ENCODE measurements around the gene H1-8.

H1-8 gene

GRCh38 chr3:129556358-129556695 lies 13.4 kb downstream of the H1-8 start:
- no peak for DNase-seq (ENCODE audit: low read depth, low spot score)

DNA sequence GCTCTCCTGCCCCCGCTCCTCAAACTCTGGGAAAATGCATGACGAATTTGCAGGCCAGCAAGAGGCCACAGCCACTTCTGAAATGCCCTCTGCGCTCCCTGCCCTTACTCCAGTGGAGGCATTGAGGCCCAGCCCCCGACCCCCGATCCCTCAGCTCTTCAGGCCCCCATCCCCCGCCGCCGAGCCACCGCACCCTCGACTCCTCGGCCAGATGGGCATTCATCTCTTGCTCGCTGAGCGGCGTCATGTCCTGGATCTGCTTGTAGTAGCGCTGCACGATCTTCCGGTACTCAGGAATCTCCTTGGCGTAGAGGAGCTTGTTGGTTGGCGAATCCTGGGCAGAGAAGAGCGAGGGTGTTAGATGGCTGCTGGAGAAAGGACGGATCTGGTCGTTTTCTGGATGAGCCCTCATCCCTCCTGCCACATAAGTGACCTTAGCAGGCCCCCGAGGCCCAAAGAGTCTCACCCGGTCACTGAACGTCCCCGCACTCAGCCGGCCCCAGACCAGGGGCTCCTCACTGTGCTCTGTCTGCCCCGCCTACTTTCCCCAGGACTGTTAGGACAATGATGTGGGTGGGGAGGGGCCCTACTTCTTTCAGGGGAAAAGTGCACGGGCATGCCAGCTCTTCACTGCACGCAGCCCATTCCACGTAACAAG lies 14.0 kb downstream of the H1-8 start:
- DNase-seq (ENCODE audit: low read depth, low spot score) = no peak

DNA sequence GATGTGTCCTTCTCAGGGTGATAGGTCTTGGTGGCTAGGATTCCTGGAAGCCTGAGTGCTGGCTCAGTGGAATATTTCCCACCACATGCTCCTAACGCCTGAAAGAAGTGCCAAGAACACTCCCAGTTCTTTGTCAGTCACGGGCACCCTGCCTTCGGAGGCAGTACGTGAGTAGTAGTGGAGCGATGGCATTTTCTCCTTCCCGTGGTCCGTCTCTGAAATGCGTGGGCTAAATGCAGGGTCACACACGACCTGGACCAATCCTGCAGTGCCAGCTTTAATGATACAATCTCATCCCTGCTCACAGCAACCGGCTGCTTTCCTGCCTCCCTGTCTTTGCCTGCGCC lies 14.5 kb downstream of the H1-8 start:
- no peak for DNase-seq (ENCODE audit: low read depth, low spot score)

DNA sequence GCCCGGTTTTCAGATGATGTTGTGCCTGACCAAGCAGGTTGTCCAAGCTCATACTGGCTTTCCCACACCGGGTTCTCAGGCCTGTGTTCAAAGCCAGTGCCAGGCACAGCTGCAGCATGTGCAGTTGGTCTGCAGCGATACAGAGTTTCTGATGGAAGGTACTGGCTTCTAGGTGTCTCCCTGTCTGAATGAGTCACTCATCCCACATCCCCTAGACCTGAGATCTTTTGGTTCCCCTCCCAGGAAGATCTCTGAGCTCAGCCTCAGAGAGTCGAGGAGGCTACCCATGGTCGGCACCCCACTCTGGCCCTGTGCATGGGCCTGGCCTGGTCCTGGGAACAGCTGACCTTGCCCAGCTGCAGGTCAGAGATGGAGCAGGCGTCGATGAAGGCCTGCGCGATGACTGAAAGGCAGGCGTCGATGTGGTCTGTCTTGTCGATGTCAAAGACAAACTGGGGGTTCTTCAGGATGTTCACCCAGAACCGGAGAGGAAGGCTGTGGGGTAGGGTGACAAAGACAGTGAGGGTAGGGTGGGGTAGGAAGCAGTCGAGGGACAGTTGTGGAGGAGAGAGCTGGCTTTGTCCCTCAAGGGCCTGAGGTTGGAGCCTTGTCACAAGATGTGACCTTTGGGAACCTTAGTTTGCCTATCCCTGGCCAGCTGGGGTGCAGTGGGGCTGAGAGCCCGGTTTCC lies 15.3 kb downstream of the H1-8 start:
- no peak for DNase-seq (ENCODE audit: low read depth, low spot score)

DNA sequence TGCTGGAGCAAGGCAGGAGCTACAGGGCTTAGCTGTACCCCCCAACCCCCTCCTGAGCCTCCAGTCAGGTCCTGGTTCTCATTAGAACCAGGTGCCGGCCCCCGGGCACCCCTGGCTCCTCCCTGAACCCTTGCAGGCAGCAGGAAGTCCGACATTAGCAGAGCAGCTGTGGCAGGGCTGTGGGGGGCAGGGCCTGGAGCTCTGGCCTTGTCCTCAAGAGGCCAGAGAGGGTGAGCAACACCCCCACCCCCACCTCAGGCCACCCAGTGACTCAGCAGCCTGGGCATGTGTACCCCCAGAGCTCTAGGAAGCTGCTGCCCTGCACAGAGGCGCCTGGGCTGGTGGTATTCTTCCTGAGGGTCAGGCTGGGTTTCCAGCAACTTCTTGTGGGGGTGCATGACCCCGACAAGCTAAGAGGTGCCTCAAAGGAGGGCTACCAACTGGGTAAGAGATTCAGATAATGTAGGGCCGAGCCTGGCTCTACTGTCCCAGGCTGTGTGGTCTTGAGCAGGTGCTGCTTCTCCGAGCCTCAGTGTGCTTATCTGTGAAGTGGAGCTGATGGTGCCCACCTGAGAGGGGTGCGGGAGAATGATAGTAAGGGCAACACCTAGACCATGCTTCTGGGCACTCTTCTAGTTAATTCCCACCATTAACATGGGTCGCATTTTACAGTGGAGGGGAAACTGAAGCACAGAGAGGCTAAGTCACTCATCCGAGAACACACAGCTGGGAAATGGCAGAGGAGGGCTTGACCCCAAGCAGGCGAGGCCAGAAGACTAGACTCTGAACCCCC lies 16.0 kb downstream of the H1-8 start:
- DNase-seq (ENCODE audit: low read depth, low spot score) = no peak

GRCh38 chr3:129559565-129560079 lies 16.6 kb downstream of the H1-8 start:
- no peak for DNase-seq (ENCODE audit: low read depth, low spot score)

- no peak for DNase-seq (ENCODE audit: low read depth, low spot score)
Observed at GRCh38 chr3:129560269-129560787, 17.4 kb downstream of the H1-8 start.

GRCh38 chr3:129560911-129561594 lies 18.1 kb downstream of the H1-8 start:
- no peak for DNase-seq (ENCODE audit: low read depth, low spot score)

- no peak for DNase-seq (ENCODE audit: low read depth, low spot score)
Observed at GRCh38 chr3:129561619-129562248, 18.8 kb downstream of the H1-8 start.

GRCh38 chr3:129562803-129563202 lies 19.8 kb downstream of the H1-8 start:
- DNase-seq (ENCODE audit: low read depth, low spot score) = no peak

DNA sequence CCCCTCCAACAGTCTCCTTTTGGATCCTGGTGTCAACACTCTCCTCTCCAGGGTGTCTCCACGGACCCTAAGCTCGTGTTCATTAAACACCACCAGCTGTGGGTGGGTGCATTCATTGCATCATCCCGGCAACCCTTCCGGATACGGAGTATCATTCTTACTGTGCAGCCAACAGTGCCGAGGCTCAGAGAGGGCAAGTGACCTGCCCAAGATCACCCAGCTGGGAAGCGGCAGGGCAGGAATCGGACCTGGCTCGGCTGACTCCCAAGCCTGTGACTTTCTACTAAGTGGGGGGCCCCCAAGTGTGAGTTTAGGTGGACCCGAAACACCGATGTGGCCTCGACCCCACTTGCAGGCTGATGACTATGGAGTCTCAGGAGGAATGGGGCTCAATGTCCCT lies 20.4 kb downstream of the H1-8 start:
- DNase-seq (ENCODE audit: low read depth, low spot score) = no peak

GRCh38 chr3:129563850-129564535 lies 21.0 kb downstream of the H1-8 start:
- no peak for DNase-seq (ENCODE audit: low read depth, low spot score)

DNA sequence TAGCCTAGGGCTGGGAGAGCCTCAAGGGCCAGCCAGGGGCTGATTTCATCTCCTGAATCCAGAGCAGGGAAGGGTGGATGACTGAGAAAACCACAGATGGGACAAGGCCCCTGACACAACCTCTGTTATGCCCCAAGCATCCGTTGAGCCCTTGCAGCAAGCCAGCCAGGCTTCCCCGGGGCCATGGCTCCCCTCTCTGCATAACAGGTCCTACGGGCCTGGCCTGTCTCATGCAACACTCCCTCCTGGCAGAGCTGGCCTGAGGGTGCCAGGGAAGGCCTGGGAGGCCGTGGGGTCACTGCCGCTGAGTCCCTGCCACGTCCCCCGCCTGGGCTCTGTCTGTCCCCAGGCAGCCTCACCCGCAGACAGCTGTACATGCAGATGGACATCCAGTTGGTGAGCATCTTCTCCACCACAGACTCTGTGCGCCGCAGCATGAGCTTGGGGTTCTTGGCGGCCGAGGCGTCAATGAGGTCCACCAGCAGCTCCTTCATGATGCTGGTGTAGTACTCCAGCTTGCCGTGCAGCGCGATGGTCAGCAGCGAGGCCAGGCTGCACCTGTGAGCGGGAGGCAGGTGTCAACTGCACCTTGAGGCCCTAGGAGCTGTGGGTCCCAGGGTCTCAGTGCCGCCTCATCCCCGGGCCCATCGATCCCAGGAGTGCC lies 22.1 kb downstream of the H1-8 start:
- no peak for DNase-seq (ENCODE audit: low read depth, low spot score)

GRCh38 chr3:129565902-129566301 lies 22.9 kb downstream of the H1-8 start:
- DNase-seq (ENCODE audit: low read depth, low spot score) = no peak

DNA sequence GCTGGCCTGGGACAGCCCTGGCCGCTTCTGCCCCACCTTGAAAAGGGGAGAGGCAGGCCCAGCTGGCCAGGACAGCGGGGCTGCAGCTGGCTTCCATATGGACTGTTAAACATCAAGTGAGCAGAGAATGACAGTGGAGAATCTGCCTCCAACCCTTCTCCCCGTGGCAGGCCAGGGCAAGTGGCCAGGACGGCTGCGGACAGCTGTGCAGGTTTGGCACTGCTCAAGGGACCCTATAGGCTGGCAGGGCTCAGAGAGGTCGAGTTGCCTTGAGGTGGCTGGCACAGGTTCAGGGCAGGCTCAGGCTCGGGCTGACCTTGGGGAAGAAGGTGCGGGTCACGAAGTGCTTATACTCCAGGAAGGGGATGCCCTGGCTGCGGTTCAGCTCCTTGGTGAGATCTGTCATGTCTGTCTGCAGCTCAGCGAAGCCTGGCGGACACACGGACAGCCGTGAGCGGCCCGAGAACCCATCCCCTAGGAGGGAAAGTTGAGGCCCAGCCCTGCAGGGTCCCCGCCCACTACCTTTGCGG lies 24.3 kb downstream of the H1-8 start:
- DNase-seq (ENCODE audit: low read depth, low spot score) = no peak

DNA sequence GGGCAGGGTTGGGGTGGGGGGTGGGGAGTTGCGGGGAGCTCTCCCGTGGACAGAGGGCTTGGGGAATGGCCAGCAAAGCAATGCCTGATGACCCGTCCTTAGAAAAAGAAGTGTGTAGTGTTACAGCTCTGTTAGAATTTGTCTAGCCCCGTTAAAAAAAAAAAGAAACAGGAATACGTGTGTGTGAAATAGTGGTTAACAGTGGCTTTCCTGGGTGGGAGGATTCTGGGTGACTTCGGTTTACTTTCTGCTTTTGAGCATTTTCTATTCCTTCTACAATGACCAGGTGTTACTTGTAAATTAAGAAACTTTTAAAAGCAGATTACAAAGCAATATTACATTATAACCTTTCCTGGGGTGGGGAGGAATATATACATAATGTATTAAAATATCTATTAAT lies 25.0 kb downstream of the H1-8 start:
- no peak for DNase-seq (ENCODE audit: low read depth, low spot score)

DNA sequence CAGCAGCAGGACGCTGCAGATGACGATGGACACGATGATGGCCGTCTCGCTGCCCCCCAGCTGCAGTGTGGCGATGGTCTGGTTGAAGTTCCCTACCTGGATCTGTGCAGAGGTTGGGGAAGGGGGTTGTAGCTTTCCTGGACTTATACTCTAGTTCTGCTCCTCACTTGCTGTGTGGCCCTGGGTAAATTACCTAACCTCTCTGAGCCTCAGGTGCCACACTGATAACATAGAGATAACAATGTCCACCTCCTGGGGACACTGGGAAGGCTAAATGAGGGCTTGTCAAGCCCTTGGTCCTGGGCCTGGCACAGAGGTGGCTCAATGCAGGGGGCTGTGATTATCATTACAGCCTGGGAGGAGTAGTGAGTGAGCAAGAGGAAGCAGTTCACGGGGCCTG lies 26.9 kb downstream of the H1-8 start:
- no peak for DNase-seq (ENCODE audit: low read depth, low spot score)

- DNase-seq (ENCODE audit: low read depth, low spot score) = no peak
Observed at GRCh38 chr3:129571605-129572547, 28.9 kb downstream of the H1-8 start.

DNA sequence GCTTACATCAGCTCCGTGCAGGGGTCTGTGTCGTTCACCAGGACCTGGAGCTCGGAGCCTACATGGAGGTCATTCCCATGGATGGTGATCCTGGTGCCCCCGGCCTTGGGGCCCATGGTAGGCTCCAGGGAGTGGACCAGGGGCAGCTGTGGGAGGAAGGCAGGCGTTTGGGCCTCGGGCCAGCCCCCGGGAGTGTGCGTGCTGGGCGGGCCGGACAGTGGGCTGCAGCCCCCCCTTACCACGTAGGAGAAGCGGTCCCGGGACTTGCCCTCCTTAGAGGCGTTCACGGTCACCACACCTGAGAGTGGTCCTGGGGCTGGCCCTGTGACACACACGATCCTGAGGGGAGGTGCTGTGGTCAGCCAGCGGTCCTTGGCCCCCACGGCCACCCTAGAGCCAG lies 29.6 kb downstream of the H1-8 start:
- DNase-seq (ENCODE audit: low read depth, low spot score) = no peak
